Esophagus squamous epithelium (tissue), 4 donors: ENCODE measurements around the gene AGAP2.

Source experiments
- POLR2A ChIP-seq, 4 donors: fragments of 450-650 bp; IDR thresholded peaks; one replicate each; pipeline ENCODE4 v1.6.1; 2017; ENCODE audit warnings: antibody characterized with exemption in 4 of 4, mild to moderate bottlenecking in 4 of 4, moderate library complexity in 3 of 4
- TF ChIP-seq, protein P1 (sequence below), 6 experiments: fragments of 450-650 bp in 4 of 6; fragments of 200-600 bp in 2 of 6; sonication (generic) in 2 of 6; IDR thresholded peaks; one replicate each; pipeline ENCODE4 v1.5.1; 2016 to 2019; ENCODE audit warnings: antibody characterized with exemption in 6 of 6, mild to moderate bottlenecking in 4 of 6, moderate library complexity in 4 of 6

DNA sequence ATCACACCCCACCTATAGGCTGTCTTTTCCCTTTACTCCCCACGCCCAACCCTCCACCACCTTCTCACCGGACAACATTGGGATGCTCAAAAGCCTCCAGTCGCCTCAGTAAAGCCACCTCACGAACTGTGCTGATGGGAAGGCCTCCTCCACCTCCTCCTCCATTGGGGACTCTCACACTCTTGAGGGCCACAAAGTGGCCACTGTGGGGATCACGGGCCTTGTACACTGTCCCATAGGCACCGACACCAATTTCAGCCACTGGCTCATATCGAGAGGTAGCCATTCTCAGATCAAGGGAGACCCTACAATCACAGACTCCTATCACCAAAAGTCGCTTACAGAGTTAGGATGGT lies 12.9 kb upstream of the AGAP2 start:
- TF ChIP-seq, protein P1, sequence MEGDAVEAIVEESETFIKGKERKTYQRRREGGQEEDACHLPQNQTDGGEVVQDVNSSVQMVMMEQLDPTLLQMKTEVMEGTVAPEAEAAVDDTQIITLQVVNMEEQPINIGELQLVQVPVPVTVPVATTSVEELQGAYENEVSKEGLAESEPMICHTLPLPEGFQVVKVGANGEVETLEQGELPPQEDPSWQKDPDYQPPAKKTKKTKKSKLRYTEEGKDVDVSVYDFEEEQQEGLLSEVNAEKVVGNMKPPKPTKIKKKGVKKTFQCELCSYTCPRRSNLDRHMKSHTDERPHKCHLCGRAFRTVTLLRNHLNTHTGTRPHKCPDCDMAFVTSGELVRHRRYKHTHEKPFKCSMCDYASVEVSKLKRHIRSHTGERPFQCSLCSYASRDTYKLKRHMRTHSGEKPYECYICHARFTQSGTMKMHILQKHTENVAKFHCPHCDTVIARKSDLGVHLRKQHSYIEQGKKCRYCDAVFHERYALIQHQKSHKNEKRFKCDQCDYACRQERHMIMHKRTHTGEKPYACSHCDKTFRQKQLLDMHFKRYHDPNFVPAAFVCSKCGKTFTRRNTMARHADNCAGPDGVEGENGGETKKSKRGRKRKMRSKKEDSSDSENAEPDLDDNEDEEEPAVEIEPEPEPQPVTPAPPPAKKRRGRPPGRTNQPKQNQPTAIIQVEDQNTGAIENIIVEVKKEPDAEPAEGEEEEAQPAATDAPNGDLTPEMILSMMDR (IDR thresholded peaks at IDR 0.05), result no peak
- TF ChIP-seq POLR2A (IDR thresholded peaks at IDR 0.05), result no peak
